Amygdala (tissue), 56 donors: Measurements from ENCODE around the gene MYL2.
"Not testable (repeated sequence)": the region's sequence is repeated elsewhere in the genome, so short reads cannot be mapped to it uniquely, and the experiment has no call there.

Source experiments
- DNase-seq, 56 donors: peaks; one replicate each; lab custom pipeline; 2025; lab: John Stamatoyannopoulos, UW

Gene MYL2

GRCh38 chr12:110920324-110920910 is at the start of gene MYL2:
TSS of gene MYL2 (minus strand) at chr12:110920579. CDS start at chr12:110920529, 50 bp downstream.
- no peak for DNase-seq

- DNase-seq = no peak
Observed at GRCh38 chr12:110966081-110966760, 45.8 kb upstream of the MYL2 start.

GRCh38 chr12:110965574-110965973 is 45.2 kb upstream of the MYL2 start:
- no peak for DNase-seq

- DNase-seq = no peak
Observed at GRCh38 chr12:110960795-110961194, 40.4 kb upstream of the MYL2 start.

GRCh38 chr12:110957652-110958051 is 37.3 kb upstream of the MYL2 start:
- DNase-seq = peak in 8 of 56 donors; percentile 2 to 25 (median 3)

- no peak for DNase-seq
Observed at GRCh38 chr12:110957159-110957558, 36.8 kb upstream of the MYL2 start.

GRCh38 chr12:110950867-110951266 is 30.5 kb upstream of the MYL2 start:
- not testable (repeated sequence) for DNase-seq

- not testable (repeated sequence) for DNase-seq
Observed at GRCh38 chr12:110950466-110950865, 30.1 kb upstream of the MYL2 start.

GRCh38 chr12:110948041-110948440 is 27.7 kb upstream of the MYL2 start:
- no peak for DNase-seq

GRCh38 chr12:110943373-110943772 is 23.0 kb upstream of the MYL2 start:
- DNase-seq = no peak

GRCh38 chr12:110941391-110941790 is 21.0 kb upstream of the MYL2 start:
- DNase-seq = no peak

GRCh38 chr12:110940933-110941332 is 20.6 kb upstream of the MYL2 start:
- DNase-seq = no peak

- no peak for DNase-seq
Observed at GRCh38 chr12:110940296-110940695, 19.9 kb upstream of the MYL2 start.

- DNase-seq = peak in 33 of 56 donors; percentile 2 to 60 (median 14)
Observed at GRCh38 chr12:110937104-110937641, 16.8 kb upstream of the MYL2 start.

GRCh38 chr12:110936367-110937103 is 16.2 kb upstream of the MYL2 start:
- no peak for DNase-seq

- DNase-seq = no peak
Observed at GRCh38 chr12:110935588-110935987, 15.2 kb upstream of the MYL2 start.

GRCh38 chr12:110934093-110934852 is 13.9 kb upstream of the MYL2 start:
- DNase-seq = no peak

- no peak for DNase-seq
Observed at GRCh38 chr12:110933326-110933974, 13.1 kb upstream of the MYL2 start.

GRCh38 chr12:110932046-110932445 is 11.7 kb upstream of the MYL2 start:
- peak in 2 of 56 donors; percentile 3 for DNase-seq

GRCh38 chr12:110931315-110931728 is 10.9 kb upstream of the MYL2 start:
- DNase-seq = no peak
